Fibroblast of gingiva (primary cell): ENCODE results near the gene PNCK.

Source experiments
- DNase-seq: peaks from one replicate; pipeline ENCODE4 v3.0.0-alpha.2; 2011; ENCODE audit warnings: low read depth

PNCK gene

DNA sequence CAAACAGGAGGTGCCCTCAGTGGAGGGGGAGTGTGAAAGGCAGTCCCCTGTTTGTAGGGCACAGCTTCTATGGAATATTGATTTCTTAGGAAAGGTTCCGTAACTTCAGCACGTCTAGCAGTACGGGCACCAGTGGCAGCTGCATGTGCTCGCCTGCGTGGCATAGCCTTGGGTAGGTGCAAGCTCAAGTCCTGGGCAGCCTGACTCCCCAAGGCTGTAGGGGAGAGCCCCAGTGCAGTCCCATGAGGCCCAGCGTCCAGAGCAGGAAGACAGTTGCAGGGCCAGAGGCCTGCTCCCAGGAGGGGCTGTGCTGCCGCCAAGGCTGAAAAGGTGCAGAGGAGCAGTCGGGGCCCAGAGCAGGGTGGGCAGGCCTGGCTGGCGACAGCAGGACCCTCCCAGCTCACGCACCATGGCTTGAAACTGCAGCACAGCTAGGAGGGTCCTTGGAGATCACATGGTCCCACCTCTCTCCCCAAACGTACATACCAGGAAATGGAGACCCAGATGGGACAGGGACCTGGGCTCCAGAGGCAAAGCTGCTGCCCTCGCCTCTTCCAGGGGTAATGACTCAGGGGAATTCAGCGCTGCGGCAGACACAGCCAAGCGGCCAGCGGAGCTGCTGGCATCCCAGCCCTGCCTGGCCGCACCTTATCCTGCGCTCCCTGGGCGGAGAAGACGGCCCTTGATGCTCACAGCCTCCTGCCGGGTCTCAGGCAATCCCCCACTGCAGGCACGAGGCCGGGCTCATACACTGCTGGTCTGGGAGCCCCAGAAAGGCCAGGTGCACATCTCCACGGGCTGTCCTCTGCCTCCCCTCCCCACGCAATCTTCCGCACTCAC is 32.7 kb downstream of the PNCK start:
- DNase-seq: no peak

DNA sequence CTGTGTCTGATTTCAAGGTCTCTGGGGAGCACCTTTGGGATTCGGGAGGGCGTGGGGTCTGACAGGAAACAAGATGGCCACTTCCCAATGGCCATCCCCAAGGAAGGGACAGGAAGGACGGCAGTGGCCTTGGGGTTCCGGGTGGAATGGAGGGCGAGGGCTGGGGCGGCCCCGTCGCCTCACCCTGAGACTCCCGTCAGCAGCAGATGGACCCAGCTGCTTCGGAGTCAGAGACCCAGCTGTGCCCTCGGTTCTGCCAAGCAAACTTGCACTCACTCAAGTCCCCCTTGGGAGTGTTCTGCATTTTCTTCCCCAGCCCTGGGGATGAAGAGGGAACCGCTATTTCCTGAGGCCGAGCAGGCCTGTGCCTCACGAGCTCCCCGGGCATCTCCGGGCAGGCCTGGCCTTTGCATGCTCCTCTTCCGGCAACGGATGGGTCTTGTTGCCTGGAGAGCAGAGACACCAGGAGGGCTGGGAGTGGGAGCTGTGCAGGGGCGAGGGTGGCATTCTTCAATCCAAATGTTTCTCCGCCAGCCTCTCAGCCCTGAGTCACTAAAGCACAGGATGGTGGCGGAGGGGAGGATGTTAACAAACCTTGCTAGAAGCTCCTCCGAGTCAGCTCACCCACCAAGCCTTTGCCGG is 33.4 kb downstream of the PNCK start:
- DNase-seq: no peak

DNA sequence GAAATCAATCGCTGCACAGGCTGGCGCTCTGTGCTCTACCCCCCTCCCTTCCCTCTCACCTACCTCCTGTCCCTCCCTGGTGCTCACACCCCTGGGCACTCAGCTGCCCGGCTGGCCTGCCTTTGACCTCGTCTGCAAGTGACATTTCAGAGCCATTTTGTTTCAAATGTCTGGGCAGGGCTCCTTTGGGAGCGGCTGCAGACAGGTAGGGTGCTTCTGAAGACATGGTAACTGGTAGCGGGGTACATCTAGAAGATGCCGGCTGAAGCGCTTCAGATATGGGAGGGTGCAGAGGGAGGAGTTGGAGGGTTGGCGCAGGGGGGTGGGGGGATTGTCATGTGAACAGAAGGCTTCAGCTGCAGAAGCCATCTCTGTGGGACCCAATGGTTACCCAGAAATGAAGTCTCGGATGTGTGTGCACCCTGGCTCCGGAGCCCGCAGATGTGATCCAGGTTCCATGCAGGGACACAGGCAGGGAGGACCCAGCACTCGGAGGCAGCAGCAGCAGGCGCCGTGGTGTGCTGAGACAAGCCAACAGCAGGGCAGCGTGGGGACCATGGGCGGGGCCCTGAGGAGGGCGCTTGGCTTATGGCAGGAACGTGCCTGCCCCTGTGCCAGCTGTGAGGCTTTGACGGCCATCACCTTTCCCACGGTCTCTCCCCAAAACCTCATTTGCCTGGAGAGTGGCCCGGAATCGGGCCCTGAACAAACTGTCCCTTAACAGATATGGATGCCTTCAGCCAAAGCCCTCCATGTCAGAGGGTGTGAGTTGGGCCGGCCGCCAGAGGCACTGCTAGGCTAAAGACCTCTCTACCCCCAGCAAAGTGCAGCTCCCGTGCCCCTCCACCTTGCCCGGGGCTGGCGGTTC is 34.2 kb downstream of the PNCK start:
- DNase-seq: no peak

DNA sequence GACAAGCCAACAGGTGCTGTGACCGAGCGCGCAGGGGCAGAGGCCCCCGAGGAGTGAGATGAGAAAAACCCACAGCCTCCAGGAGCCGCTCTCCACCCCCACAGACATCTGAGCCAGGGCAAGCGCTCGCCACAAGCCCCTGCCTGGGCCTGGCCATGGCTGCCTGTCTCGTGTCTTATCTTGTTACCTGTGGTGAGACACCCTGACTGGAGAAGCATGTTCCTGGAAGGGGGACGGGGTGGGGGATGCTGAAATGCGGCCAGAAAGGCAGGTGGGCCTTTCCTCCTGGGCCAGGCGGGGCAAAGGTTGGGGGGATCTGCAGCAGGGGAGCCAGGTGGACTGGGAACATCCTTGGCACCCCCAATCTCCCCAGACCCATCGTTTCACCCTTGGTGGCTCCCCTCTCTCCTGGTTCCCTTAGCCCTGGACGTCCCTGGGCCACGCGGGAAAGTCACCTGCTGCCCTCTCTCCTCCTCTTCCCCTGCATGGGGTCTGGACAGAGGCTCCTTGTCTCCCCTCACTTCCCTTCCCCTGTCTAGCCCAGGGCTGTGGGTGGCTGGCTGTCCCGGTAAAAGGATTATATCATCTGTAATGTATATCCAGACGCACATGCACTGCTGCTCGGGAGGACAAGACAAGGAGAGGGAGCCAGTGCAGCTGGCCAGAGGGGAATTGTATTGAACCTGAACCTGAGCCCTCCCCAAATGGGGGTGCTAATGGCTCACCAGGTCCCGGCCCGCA is 35.0 kb downstream of the PNCK start:
- DNase-seq: no peak

DNA sequence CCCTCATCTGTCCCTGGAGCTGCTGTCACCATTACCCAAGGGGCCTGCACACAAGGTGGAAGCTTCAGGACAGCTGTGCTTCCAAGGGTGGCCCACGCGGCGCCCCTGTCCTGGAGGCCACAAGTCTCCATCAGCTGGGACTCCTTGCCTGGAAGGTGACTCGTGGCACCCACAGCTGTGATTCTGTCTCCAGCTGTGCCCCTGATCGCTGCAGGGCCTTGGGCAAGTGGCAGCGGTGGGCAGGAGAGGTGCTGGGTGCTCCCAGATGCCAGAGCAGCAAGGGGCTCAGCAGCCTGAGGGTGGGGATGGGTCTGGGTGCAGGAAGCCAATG is 35.6 kb downstream of the PNCK start:
- no peak for DNase-seq

DNA sequence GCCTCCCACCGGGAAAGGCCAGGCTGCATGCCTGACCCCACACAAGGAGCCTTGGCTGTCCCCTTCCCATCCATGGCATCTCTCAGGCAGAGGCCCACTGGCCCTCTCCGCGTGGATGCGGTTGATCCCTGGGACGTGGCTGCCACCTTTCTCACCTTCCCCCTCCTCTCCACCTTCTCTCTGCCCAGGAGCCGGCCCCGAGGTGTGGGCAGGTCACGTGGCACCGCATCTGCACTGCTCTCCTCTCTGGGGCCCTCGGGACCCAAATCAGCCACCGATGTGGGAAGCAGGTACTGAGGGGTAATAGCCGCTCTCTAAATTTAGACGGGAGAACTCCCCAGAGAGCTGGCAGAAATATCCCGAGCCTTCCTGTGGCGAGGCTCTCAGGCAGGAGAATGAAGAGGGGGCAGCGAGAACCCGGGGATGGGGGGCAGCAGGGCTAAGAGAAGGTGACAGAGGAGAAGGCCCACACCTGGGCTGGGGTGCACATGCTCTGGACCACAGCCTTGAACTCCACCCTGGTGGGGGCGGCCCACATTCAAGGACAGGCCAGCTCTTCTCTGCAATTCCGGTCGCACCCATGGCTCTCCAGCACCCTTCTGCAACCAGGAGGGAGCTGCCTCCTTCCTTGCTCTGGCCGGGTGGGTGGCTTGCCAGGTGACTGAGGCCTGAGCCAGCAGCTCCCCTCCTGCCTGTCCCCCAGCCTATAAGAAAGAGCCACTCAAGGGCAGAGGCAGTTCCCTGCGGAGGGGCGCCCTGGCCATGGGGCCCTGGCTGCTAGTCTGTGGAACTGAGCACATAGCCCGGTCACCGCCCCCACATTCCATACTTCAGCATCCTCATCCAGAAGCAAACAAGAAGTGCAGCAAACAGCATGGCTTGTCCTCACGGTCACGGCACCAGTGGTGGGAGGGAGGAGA is 36.2 kb downstream of the PNCK start:
- DNase-seq: no peak

DNA sequence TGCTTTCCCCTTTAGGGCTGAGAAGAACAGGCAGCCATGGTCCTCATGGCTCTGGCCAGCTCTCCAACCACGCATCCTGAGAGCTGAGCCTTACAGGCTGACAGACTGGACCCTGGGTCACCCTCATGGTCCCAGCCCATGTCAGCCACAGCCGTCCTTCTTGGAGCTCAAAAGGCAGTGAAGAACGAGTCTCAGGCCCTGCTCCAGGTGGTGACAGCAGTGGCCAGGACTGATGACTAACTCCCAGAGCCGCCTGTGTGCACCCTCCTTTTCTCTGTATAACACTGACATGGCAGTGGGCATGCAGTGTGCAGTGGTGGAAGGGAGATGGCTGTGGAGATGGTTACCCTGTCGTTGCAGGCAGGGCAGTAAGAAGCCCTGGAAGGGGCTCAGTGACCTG is 36.9 kb downstream of the PNCK start:
- DNase-seq: no peak

DNA sequence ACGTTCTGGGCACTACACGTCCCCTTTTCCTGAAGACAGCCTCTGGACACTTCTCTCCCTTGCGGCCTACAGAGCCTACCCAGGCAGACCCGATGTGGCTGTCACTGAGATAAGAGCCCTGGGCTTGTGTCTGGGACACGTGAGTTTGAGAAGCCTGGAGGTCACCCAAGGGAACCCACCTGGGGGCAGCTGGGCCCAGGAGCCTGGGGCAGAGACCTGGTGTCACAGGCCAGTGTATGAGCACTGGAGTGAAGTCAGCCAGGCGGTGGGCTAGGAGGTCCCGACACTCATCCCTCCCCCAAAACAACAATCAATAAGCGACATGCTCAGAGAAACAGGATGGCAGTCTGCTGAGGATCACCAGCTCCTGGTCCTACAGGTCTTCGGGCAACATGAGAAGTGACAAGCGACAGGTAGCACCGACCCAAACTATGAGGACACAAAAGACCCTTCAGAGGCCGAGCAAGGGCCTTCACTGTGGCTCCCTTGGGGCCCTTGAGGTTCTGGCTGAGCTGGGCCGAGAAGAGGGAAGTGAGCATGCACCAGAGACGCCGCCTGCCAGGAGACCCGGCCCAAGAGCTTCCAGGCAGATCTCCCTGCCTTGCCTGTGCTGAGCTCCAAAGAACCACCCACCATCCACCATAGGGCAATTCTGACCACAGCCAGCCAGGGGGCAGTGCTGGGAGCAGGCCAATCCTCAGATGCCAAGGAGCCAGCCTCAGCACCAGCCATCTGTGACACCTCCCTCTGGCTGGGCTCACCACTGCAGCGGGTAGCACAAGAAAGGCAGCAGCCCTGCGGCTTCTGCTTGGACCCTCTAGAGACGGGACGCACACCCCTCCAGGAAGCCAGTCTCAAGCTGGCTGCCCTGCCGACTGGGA is 37.6 kb downstream of the PNCK start:
- no peak for DNase-seq

DNA sequence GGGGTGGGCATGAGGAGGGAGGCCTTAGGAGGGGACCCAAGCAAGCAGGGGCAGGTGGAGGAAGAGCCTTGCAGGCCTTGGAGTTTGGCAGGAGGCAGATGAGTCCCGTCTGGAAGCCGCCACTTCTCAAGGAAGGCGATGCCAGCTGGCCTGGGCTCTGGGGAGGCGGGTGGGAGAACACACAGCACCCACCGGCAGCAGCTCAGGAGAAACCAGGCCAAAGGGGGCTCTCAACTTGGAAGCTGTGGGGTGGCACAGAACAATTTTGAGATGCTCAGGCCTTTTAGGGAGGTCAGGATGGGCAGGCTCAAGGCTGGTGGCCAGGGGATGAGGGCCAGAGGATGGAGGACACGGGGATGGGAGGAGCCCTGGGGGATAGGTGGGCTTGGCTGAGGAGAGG is 38.2 kb downstream of the PNCK start:
- no peak for DNase-seq

DNA sequence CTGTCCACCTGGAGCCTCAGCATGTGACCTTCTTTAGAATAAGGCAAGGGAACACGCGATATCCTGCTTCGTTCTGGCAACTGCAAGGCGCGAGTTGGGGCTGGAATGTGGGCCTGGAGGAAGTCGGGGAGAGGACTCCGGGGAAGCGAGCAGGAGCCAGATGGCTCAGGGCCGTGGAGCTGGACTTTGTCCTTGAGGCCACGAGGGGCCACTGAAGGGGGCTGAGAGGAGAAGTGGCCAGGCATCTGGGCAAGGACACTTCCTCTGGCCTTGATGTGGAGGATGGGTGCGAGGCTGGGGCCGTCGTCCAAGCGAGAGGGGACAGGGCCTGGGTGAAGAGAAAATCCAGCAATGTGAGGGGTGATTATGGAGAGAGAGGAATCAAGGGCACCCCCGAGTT is 38.8 kb downstream of the PNCK start:
- DNase-seq: no peak

DNA sequence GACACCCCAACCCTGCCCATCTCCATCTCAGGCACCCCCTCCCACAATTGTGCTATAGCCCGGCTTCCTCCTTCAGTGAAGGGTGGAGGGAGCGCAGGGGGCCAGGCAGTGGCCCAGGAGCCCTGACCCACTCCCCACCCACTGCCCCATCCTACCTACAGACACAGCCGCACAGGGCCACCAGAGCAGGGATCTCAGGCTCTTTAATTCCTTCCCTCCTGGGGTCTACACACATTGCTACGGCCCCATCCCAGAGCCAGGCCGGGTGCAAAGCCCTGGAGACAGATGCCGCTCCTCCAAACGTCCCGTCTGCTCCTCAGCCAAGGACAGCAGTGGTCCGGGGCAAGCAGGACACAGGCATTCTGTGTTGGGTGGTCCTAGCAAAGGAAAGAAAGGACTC is 39.4 kb downstream of the PNCK start:
- DNase-seq: no peak

DNA sequence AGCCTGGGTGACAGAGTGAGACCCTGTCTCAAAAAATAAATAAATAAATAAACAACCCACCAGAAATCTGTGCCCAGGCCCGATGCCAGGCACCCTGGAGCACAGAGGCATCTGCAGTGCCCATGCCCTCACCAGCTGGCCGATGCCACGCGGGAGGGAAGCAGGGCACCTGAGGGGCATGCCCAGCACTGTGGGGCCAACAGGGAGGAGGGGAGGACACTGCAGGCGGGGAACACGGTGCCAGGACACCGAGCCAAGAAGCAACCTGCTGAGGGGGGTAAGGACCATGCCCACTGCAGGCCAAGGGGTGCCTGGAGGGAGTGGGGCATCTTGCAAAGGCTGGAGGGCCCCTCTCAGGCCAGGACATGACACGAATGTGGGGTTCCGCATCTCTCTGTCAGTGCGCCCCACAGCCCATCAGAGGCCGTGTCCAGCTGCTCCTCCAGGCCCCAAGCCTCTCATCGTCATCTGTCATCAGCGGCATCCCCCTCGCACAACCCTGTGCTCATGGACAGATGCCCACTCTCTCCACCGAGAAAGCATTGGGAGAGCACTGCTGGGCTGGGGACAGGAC is 39.9 kb downstream of the PNCK start:
- DNase-seq: no peak

DNA sequence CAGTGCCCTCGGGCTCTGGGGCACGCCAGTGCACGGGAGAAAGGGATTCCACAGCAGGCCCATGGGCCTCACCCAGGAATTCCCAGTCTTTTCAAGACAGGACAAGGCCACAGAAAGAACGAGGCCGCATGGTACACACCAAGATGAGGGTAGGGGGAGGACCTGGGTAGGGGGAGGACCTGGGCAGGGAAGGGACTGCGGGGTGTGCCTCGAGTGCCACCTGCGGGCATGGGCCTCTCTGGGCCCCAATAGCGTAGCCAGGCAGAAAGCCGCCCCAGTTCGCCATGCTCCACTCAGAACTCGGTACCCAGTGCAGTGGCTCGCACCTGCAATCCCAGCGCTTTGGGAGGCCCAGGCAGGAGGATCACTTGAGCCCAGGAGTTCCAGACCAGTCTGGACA is 40.6 kb downstream of the PNCK start:
- no peak for DNase-seq

DNA sequence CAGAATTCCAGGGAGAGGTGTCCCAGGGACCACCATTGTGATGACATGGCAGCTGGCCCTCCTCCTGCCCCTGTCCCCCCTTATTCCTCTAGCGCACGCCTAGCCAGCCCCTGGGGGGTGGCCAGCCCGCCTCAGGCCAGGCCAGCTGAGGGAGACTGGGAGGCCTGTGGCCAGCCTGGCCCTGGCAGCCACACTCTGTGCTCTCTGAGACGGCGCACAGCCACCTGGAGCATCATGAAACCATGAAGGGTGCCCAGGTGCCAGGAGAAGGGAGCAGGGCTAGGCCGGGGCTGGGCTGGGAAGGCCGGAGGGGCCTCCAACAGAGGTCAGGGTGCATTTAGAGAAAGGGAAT is 41.0 kb downstream of the PNCK start:
- DNase-seq: no peak

DNA sequence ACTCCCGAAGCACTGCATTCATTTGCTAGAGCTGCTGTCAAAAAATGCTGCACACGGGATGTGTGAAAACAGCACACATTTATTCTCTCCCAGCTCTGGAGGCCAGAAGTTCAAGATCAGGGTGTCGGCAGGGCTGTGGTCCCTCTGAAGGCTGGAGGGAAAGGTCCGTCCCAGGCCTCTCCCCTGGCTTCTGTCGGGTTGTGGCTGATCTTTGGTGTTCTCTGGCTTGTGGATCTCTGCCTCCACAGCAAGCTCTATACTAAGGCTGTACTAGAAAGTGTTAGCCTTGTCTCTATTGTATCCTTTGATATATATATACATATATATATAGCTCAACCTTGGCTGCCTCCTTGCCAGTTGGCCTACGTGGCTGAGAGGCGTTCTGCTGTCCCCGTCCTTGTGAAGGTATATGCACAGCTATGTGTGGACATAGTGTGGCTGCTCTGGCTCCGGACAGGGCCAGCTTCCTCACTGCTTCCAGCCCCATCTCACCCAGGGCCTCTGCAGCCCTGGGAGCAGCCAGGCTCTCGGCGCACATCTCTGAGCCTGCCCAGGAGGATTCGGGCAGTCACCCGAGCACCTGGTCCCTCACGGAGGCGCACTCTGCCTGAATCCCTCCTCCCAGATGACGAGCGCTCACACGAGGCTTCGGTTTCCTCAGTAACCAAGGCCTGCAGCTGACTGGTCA is 41.6 kb downstream of the PNCK start:
- no peak for DNase-seq

DNA sequence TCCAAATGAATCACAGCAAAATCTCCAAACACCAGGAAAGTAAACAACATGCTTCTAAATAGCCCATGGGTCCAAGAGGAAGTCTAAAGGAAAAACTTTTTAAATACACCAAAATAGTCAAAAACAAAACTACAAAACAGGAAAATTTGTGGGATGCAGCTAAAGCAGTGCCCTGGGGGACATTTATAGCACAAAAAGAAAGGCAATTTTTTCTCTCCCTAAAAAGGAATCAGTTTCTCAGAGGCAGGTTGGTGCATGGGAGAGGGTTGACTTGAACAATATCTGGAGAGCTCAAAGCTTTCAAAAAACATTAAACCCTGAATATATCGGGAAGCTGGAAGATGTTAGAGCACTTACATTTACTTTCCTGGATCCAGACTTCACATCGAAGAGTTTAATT is 42.3 kb downstream of the PNCK start:
- DNase-seq: no peak

DNA sequence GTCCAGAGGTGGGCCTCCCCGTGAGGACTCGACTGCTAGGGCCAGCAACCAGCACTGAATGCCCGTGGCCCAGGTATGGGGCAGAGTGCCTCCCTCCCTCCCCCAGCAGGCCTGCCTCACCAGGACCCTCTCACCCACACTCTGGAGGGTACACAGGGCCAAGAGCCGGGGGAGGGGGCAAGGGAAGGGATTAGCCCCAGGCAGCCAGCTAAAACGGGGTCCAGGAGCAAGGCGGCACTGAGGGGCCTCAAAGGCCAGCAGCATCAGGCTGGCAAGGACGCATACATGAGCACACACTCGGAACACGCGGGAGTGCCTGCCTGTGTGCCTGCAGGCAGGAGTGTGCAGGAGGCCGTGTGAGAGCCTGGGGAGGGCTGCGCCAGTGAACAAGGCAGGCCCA is 44.9 kb downstream of the PNCK start:
- DNase-seq: no peak

DNA sequence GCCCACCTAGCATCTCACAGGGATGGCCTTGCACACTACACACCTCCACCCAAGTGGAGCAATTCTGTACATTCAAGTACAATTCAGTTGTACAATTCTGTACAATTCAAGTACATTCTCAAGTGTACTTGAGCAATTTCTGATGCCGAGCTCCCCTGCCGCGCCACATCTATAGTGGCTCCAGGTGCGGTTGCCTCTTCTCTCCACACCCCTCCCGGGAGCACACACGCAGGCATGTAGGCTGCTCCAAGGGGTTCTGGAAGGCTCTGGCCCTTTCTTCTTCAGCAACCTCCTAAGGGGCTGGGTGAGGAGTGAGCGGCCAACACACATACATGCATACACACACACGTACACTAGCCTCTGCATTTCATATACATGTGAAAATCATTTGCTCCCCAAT is 45.5 kb downstream of the PNCK start:
- DNase-seq: no peak

DNA sequence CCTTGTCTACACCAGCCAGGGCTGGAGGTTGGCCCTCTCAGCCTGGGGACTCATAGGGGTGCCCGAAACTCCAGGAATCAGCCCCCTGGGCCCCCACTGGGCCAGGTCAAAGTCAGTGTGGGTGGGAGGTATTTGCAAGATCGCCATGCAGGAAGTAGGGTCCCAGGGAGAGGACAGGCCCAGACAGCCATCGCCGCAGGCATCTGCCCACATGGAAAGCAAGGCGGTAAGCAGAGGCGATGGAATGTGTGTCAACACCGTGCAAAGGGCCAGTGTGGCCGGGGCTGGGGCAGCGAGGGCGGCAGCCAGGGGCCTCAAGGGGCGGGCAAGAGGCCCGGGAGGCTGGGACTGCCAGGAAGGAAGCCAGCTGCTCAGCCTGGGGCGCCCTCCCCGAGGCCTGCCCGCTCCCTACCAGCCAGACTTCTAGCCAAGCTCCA is 45.9 kb downstream of the PNCK start:
- no peak for DNase-seq
